H9 (cell line): ENCODE measurements around the gene DNM2. TPM values are rescaled to one million over a fixed set of nuclear protein-coding genes. Genes with fewer than 3 reads are reported as not detected.

Experiments used
- DNase-seq: peaks from one replicate; pipeline ENCODE4 v3.0.0-alpha.2; 2017
- H2AFZ ChIP-seq: one replicate; pipeline ENCODE4 v1.6.1; 2013; ENCODE audit warnings: mild to moderate bottlenecking, low read length, control low read depth, moderate library complexity
- H2AK5ac ChIP-seq: 2 replicates; pipeline ENCODE4 v1.6.1; 2013; ENCODE audit warnings: low read length, control low read depth, mixed read lengths; ENCODE audit not compliant: insufficient read length
- H2BK120ac ChIP-seq: one replicate; pipeline ENCODE4 v1.6.1; 2013; ENCODE audit warnings: low read depth, mild to moderate bottlenecking, low read length, control low read depth, inconsistent platforms; ENCODE audit not compliant: poor library complexity, severe bottlenecking
- H2BK12ac ChIP-seq: 2 replicates; pipeline ENCODE4 v1.6.1; 2013; ENCODE audit warnings: low read length, control low read depth, mixed read lengths, low read depth; ENCODE audit not compliant: insufficient read length
- H2BK15ac ChIP-seq: 2 replicates; pipeline ENCODE4 v1.6.1; 2013; ENCODE audit warnings: low read depth, low read length, control low read depth
- H2BK20ac ChIP-seq: one replicate; pipeline ENCODE4 v1.6.1; 2013; ENCODE audit warnings: low read depth, mild to moderate bottlenecking, low read length, control low read depth, inconsistent platforms; ENCODE audit not compliant: poor library complexity, severe bottlenecking
- H2BK5ac ChIP-seq: 2 replicates; pipeline ENCODE4 v1.6.1; 2013; ENCODE audit warnings: low read length, control low read depth, mixed read lengths; ENCODE audit not compliant: insufficient read length
- H3K14ac ChIP-seq: 2 replicates; pipeline ENCODE4 v1.6.1; 2013; ENCODE audit warnings: low read length, control low read depth; ENCODE audit not compliant: insufficient read depth
- H3K18ac ChIP-seq: 2 replicates; pipeline ENCODE4 v1.6.1; 2013; ENCODE audit warnings: low read depth, mild to moderate bottlenecking, mixed read lengths, low read length, control low read depth; ENCODE audit not compliant: insufficient read length
- H3K23ac ChIP-seq: 2 replicates; pipeline ENCODE4 v1.6.1; 2013; ENCODE audit warnings: low read length, control low read depth, mixed read lengths, low read depth; ENCODE audit not compliant: insufficient read length
- H3K23me2 ChIP-seq: 2 replicates; pipeline ENCODE4 v1.6.1; 2013; ENCODE audit warnings: low read depth, mild to moderate bottlenecking, mixed read lengths, low read length, control low read depth; ENCODE audit not compliant: insufficient read length, poor library complexity, severe bottlenecking
- H3K27ac ChIP-seq: 2 replicates; pipeline ENCODE4 v1.5.1; 2013; ENCODE audit warnings: low read length, control low read depth, mixed read lengths, low read depth; ENCODE audit not compliant: insufficient read length
- H3K27me3 ChIP-seq: 2 replicates; pipeline ENCODE4 v1.6.1; 2013; ENCODE audit warnings: low read length, control low read depth, inconsistent platforms; ENCODE audit not compliant: insufficient read depth
- H3K4ac ChIP-seq: 2 replicates; pipeline ENCODE4 v1.6.1; 2013; ENCODE audit warnings: low read depth, mild to moderate bottlenecking, control low read depth, inconsistent platforms, low read length, moderate library complexity
- H3K4me1 ChIP-seq: 2 replicates; pipeline ENCODE4 v1.6.1; 2013; ENCODE audit warnings: low read length, control low read depth, inconsistent platforms; ENCODE audit not compliant: insufficient read depth
- H3K4me2 ChIP-seq: 2 replicates; pipeline ENCODE4 v1.6.1; 2013; ENCODE audit warnings: low read length, control low read depth, mixed read lengths; ENCODE audit not compliant: insufficient read length, insufficient read depth
- H3K56ac ChIP-seq: 2 replicates; pipeline ENCODE4 v1.6.1; 2013; ENCODE audit warnings: low read depth, mild to moderate bottlenecking, mixed read lengths, low read length, control low read depth; ENCODE audit not compliant: insufficient read length
- H3K79me1 ChIP-seq: 2 replicates; pipeline ENCODE4 v1.6.1; 2013; ENCODE audit warnings: low read depth, mild to moderate bottlenecking, moderate library complexity, low read length, control low read depth, inconsistent platforms; ENCODE audit not compliant: insufficient read depth, poor library complexity, severe bottlenecking
- H3K79me2 ChIP-seq: 2 replicates; pipeline ENCODE4 v1.6.1; 2013; ENCODE audit warnings: low read length, control low read depth, inconsistent platforms; ENCODE audit not compliant: insufficient read depth
- H3K9ac ChIP-seq: 2 replicates; pipeline ENCODE4 v1.6.1; 2013; ENCODE audit warnings: low read length, control low read depth, mixed read lengths; ENCODE audit not compliant: insufficient read length; ENCODE audit errors: extremely low read depth
- H3K9me3 ChIP-seq: one replicate; pipeline ENCODE4 v1.6.1; 2013; ENCODE audit warnings: low read depth, low read length, inconsistent platforms; ENCODE audit not compliant: control insufficient read depth
- H3T11ph ChIP-seq: one replicate; pipeline ENCODE4 v1.6.1; 2013; ENCODE audit warnings: mild to moderate bottlenecking, low read length, control low read depth, inconsistent platforms
- H4K20me1 ChIP-seq: one replicate; pipeline ENCODE4 v1.6.1; 2013; ENCODE audit not compliant: control insufficient read depth, insufficient read length, insufficient read depth
- H4K5ac ChIP-seq: 2 replicates; pipeline ENCODE4 v1.6.1; 2013; ENCODE audit warnings: low read depth, mild to moderate bottlenecking, mixed read lengths, low read length, control low read depth; ENCODE audit not compliant: insufficient read length
- H4K8ac ChIP-seq: replicated peaks from 2 replicates; pipeline ENCODE4 v1.6.1; 2013; ENCODE audit warnings: low read length, control low read depth, mixed read lengths, low read depth; ENCODE audit not compliant: insufficient read length
- H4K91ac ChIP-seq: 2 replicates; pipeline ENCODE4 v1.6.1; 2013; ENCODE audit warnings: low read depth, mild to moderate bottlenecking, moderate library complexity, mixed read lengths, low read length, control low read depth; ENCODE audit not compliant: insufficient read length
- H3K27ac Mint-ChIP-seq, 3 experiments: 2 replicates in 2 of 3; 3 replicates in 1 of 3; pipeline ENCODE4 v1.8.0; 2020 to 2021; ENCODE audit warnings: mixed read lengths in 3 of 3, mild to moderate bottlenecking in 1 of 3, moderate library complexity in 1 of 3
- H3K27me3 Mint-ChIP-seq: 2 replicates; pipeline ENCODE4 v1.8.0; 2021; ENCODE audit warnings: low read depth, mild to moderate bottlenecking, moderate library complexity, mixed read lengths
- H3K36me3 Mint-ChIP-seq, 3 experiments: 2 replicates in 2 of 3; 3 replicates in 1 of 3; pipeline ENCODE4 v1.8.0; 2020 to 2021; ENCODE audit warnings: low read depth in 3 of 3, mixed read lengths in 3 of 3; ENCODE audit not compliant: insufficient read depth in 1 of 3
- H3K4me1 Mint-ChIP-seq, 2 experiments: 2 replicates each; pipeline ENCODE4 v1.8.0; 2020; ENCODE audit warnings: mixed read lengths in 2 of 2
- H3K4me3 Mint-ChIP-seq, 2 experiments: 2 replicates in 1 of 2; 3 replicates in 1 of 2; pipeline ENCODE4 v1.8.0; 2020 to 2021; ENCODE audit warnings: mild to moderate bottlenecking in 2 of 2, mixed read lengths in 2 of 2, moderate library complexity in 1 of 2
- H3K9me3 Mint-ChIP-seq, 2 experiments: 2 replicates in 1 of 2; 3 replicates in 1 of 2; pipeline ENCODE4 v1.8.0; 2020; ENCODE audit warnings: mild to moderate bottlenecking in 2 of 2, mixed read lengths in 2 of 2, moderate library complexity in 1 of 2
- WGBS: extraction: QIAGEN DNeasy Blood & Tissue Kit; methylation state at CpG from one replicate; pipeline ENCODE4 v1.1.7; 2013; ENCODE audit warnings: missing lambda C conversion rate, low lambda C conversion rate, mixed read lengths; ENCODE audit not compliant: insufficient read length; ENCODE audit errors: extremely low coverage; 5-methylcytosine and 5-hydroxymethylcytosine counted together
- total RNA-seq: library from RNA; stranded (reverse); gene quantifications from 2 replicates; pipeline ENCODE4 v1.2.1, GENCODE V29; 2021
- TF ChIP-seq, protein P1 (sequence below): fragments of 200-600 bp; sonication (generic); conservative IDR thresholded peaks from 3 replicates; pipeline ENCODE4 v1.8.0; 2021; ENCODE audit warnings: antibody characterized with exemption, mild to moderate bottlenecking

Gene DNM2
- total RNA-seq, 1 experiment from 2014 or later, result 152 TPM

DNA sequence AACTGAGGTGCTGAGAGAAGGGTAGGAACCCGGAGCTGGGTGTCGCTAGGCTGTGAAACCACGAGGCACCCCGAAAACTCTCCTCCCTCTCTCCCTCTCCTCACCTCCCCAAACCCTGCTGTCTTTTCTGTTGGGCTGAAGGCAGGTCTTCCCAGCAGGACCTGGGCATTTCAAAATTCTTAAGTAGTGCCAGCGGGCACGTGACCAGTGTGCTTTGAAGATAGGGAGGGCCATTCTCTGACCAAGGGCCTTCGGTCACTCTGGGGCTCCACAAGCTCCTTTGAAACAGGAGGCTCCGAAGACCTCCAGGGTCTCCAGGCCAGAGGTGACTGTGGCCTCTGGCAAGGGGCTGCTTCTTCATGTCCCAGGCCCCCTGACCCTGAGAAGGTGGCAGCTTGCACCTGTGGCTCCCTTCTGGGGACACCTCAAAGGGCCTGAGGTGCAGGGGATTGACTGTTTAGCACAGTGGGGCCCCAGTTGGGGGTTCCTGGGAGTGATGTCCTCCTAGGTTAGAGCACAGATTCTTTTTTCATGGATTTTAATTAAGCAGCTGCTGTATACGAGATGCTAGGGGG is 48.3 kb downstream of the DNM2 start:
- H3K4me1 ChIP-seq, result no peaks in the 10 kb centered on the region; the same call in 1 of the 2 replicates
- H2BK120ac ChIP-seq, result no peak overlapping the region
- H3K23ac ChIP-seq, result no peak overlapping the region
- no peaks in the 10 kb centered on the region for H3K9me3 Mint-ChIP-seq
- no peak overlapping the region for H3K4ac ChIP-seq
- no peak overlapping the region for H2AFZ ChIP-seq
- H3K27ac Mint-ChIP-seq, result no peak overlapping the region; a peak in 1 of 7 replicates
- no peak overlapping the region for H3K27ac ChIP-seq
- H3K23me2 ChIP-seq, result no peaks in the 10 kb centered on the region
- no peak overlapping the region for H3K56ac ChIP-seq
- H3K4me1 Mint-ChIP-seq, result peaks cover 17 to 26% of the 10 kb centered on the region in 2 experiments
- no peak for DNase-seq
- H2BK12ac ChIP-seq, result no peak overlapping the region
- no peaks in the 10 kb centered on the region for H3K27me3 ChIP-seq
- no peaks in the 10 kb centered on the region for H3K9me3 ChIP-seq
- H2BK20ac ChIP-seq, result no peak overlapping the region
- no peaks in the 10 kb centered on the region for H3K27me3 Mint-ChIP-seq
- H3K14ac ChIP-seq, result no peak overlapping the region
- H4K8ac ChIP-seq, result no peak overlapping the region
- H3K79me1 ChIP-seq, result no peaks in the 10 kb centered on the region
- H3K18ac ChIP-seq, result no peak overlapping the region
- no peak overlapping the region for H3K4me3 Mint-ChIP-seq
- no peak overlapping the region for H3K4me2 ChIP-seq
- H4K20me1 ChIP-seq, result no peaks in the 10 kb centered on the region
- H2AK5ac ChIP-seq, result no peak overlapping the region
- TF ChIP-seq, protein P1, sequence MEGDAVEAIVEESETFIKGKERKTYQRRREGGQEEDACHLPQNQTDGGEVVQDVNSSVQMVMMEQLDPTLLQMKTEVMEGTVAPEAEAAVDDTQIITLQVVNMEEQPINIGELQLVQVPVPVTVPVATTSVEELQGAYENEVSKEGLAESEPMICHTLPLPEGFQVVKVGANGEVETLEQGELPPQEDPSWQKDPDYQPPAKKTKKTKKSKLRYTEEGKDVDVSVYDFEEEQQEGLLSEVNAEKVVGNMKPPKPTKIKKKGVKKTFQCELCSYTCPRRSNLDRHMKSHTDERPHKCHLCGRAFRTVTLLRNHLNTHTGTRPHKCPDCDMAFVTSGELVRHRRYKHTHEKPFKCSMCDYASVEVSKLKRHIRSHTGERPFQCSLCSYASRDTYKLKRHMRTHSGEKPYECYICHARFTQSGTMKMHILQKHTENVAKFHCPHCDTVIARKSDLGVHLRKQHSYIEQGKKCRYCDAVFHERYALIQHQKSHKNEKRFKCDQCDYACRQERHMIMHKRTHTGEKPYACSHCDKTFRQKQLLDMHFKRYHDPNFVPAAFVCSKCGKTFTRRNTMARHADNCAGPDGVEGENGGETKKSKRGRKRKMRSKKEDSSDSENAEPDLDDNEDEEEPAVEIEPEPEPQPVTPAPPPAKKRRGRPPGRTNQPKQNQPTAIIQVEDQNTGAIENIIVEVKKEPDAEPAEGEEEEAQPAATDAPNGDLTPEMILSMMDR, result no peak
- no peak overlapping the region for H4K5ac ChIP-seq
- no peak overlapping the region for H4K91ac ChIP-seq
- WGBS, result no CpG with 5 or more reads among the region's 9 CpGs
- H2BK15ac ChIP-seq, result no peak overlapping the region
- no peak overlapping the region for H3K9ac ChIP-seq
- H3T11ph ChIP-seq, result no peak overlapping the region
- no peak overlapping the region for H2BK5ac ChIP-seq
- H3K36me3 Mint-ChIP-seq, result peaks cover 6 to 31% (median 21%) of the 10 kb centered on the region in 3 experiments; a peak in 5 of 7 replicates
- H3K79me2 ChIP-seq, result no peaks in the 10 kb centered on the region
